ENCODE data around the gene GABRD. TPM values are rescaled to one million over a fixed set of nuclear protein-coding genes. Genes with fewer than 3 reads are reported as not detected.
"Not testable (repeated sequence)": the region's sequence is repeated elsewhere in the genome, so short reads cannot be mapped to it uniquely, and the experiment has no call there.

Gene GABRD
- total RNA-seq, 1 donor = not detected

DNA sequence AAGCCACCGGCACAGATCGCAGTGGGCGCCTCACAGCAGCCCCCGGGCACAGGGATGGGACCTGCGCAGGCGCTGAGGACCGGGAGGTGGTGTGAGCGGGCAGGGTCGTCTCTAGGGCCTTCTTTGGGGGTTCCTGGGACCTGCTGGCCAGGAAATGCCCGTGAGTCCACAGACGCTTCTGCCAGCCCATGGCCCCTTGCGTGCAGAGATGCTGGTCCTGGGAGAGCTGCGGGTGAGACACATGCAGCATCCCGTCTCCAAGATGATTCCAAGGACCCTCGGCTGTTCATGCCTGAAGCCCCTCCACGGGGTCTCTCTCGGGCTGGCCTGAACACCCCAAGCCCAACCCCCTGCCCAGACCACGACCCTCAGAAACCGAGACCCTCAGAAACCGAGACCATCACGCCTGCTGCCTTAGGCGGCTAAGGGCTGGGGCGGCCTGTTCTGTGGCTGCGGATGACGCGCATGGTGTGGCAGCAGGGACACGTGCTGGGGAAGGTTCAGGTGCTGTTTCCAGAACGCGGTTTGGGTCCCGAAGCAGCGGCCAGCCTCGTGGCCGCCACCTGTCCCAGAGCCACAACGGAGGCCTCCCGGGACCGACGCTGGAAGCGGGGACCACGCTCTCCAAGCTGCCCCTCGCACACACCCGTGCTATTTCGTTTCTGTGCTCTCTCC is 38.5 kb upstream of the GABRD start:
- Histone ChIP-seq H3K27me3 (ENCODE audit: insufficient read depth, low read length) (no peaks in the 10 kb centered on the region), H3K4me1 (ENCODE audit: insufficient read depth, low read length) (no peaks in the 10 kb centered on the region), H3K9me3 (ENCODE audit: low read depth, low read length) (no peaks in the 10 kb centered on the region), H3K4me3 (ENCODE audit: low read length) (no peak overlapping the region)

- H3K4me3 ChIP-seq (ENCODE audit: low read length) = no peak overlapping the region
- no peaks in the 10 kb centered on the region for H3K9me3 ChIP-seq (ENCODE audit: low read depth, low read length)
- no peaks in the 10 kb centered on the region for H3K27me3 ChIP-seq (ENCODE audit: insufficient read depth, low read length)
- H3K4me1 ChIP-seq (ENCODE audit: insufficient read depth, low read length) = no peaks in the 10 kb centered on the region
These were observed 38.0 kb upstream of the GABRD start for GRCh38 chr1:1981142-1981500.

DNA sequence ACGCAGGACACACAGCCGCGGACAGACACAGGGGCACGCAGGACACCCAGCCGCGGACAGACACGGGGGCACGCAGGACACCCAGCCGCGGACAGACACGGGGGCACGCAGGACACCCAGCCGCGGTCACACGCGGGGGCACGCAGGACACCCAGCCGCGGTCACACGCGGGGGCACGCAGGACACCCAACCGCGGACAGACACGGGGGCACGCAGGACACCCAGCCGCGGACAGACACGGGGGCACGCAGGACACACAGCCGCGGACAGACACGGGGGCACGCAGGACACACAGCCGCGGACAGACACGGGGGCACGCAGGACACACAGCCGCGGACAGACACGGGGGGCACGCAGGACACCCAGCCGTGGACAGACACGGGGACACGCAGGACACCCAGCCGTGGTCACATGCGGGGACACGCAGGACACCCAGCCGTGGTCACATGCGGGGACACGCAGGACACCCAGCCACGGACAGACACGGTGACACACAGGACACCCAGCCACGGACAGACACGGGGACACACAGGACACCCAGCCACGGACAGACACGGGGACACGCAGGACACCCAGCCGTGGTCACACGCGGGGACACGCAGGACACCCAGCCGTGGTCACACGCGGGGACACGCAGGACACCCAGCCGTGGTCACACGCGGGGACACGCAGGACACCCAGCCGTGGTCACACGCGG is 37.4 kb upstream of the GABRD start:
- not testable (repeated sequence) for H3K9me3 ChIP-seq (ENCODE audit: low read depth, low read length); H3K27me3 ChIP-seq (ENCODE audit: insufficient read depth, low read length); H3K4me3 ChIP-seq (ENCODE audit: low read length)

DNA sequence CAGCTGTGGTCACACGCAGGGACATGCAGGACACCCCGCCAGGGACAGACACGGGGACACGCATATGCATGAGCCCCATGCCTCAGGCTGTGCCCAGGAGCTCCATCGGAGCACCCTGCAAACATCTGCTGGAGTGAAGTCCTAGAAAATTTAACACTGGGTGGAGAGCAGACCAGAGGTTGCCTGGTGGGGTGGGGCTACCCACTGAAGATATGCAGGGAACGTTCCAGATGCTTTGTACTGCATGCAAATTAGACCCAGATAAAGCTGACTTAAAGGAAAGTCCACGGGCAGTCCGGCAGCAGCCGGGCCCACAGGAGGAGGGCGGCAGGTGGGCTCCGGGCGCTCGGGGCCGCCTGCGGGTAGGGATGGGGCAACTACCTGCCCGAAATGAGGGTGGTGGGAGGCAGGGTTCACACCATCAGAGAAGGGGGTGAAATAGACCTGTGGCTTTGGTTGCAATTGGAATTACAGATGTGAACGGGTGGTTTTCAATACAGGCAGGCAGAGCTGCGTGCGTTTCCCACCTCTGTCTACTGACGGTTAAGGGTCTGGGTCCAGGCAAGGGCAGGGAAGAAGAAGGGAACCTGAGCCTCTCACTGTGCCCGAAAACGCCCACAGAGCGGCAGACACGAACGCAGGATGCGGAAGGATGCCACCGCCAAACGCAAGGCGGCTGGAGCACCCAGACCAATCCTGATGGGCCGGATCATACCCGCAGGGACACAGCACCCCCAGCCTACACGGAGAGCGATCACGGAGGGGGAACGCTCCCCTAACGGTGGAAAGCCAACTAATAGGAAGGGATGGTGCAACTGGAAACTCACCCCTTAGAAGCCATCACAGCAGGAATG is 36.5 kb upstream of the GABRD start:
- no peak overlapping the region for H3K4me3 ChIP-seq (ENCODE audit: low read length)
- H3K9me3 ChIP-seq (ENCODE audit: low read depth, low read length) = no peaks in the 10 kb centered on the region
- no peaks in the 10 kb centered on the region for H3K4me1 ChIP-seq (ENCODE audit: insufficient read depth, low read length)
- H3K27me3 ChIP-seq (ENCODE audit: insufficient read depth, low read length) = no peaks in the 10 kb centered on the region

More for the DNA sequence above, 37.4 kb upstream of the GABRD start:
- H3K4me1 ChIP-seq (ENCODE audit: insufficient read depth, low read length) = not testable (repeated sequence)

- Histone ChIP-seq H3K9me3 (ENCODE audit: low read depth, low read length) (no peaks in the 10 kb centered on the region), H3K4me1 (ENCODE audit: insufficient read depth, low read length) (no peaks in the 10 kb centered on the region), H3K4me3 (ENCODE audit: low read length) (no peak overlapping the region), H3K27me3 (ENCODE audit: insufficient read depth, low read length) (no peaks in the 10 kb centered on the region)
These were observed 34.5 kb upstream of the GABRD start for GRCh38 chr1:1984560-1985070.

DNA sequence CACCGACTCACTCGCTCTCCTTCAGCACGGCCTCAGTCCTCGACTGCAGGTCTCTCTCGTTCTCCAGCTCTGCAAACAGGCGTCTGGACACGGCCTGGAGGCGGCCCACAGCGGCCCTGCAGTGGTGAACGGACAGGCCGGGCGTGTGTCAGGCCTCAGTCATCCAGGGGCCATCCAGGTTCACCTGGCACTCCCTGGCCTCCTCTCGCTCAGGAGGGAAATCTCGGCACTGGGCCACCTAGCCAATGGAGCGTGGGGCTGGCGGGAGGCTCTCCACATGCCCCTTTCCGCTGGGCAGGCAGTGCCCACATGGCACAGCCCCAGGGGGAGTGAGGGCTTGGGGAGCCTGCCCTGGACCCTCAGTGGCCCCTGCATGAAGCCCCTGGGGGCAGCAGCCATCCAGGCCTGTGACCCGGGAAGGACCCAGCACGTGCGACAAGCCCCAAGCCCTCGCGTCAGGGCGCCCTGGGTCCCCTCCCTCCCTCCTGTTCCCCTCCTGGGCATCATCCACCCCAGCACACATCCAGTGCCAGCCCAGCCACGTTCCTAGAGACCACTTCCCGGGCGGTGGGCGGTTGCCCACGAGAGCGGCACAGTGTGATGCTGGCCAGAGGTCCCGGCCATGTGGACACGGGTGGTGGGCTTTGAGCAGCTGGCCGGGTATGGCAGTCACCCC is 33.6 kb upstream of the GABRD start:
- Histone ChIP-seq H3K4me3 (ENCODE audit: low read length) (no peak overlapping the region), H3K4me1 (ENCODE audit: insufficient read depth, low read length) (no peaks in the 10 kb centered on the region), H3K9me3 (ENCODE audit: low read depth, low read length) (no peaks in the 10 kb centered on the region), H3K27me3 (ENCODE audit: insufficient read depth, low read length) (no peaks in the 10 kb centered on the region)

GRCh38 chr1:1986451-1987141 is 32.5 kb upstream of the GABRD start:
- Histone ChIP-seq H3K9me3 (ENCODE audit: low read depth, low read length) (no peaks in the 10 kb centered on the region), H3K27me3 (ENCODE audit: insufficient read depth, low read length) (no peaks in the 10 kb centered on the region)

GRCh38 chr1:1987142-1987510 is 32.0 kb upstream of the GABRD start:
- Histone ChIP-seq H3K4me1 (ENCODE audit: insufficient read depth, low read length) (no peaks in the 10 kb centered on the region), H3K27me3 (ENCODE audit: insufficient read depth, low read length) (no peaks in the 10 kb centered on the region), H3K4me3 (ENCODE audit: low read length) (no peak overlapping the region), H3K9me3 (ENCODE audit: low read depth, low read length) (no peaks in the 10 kb centered on the region)

More at GRCh38 chr1:1986451-1987141, 32.5 kb upstream of the GABRD start:
- no peaks in the 10 kb centered on the region for H3K4me1 ChIP-seq (ENCODE audit: insufficient read depth, low read length)
- no peak overlapping the region for H3K4me3 ChIP-seq (ENCODE audit: low read length)

DNA sequence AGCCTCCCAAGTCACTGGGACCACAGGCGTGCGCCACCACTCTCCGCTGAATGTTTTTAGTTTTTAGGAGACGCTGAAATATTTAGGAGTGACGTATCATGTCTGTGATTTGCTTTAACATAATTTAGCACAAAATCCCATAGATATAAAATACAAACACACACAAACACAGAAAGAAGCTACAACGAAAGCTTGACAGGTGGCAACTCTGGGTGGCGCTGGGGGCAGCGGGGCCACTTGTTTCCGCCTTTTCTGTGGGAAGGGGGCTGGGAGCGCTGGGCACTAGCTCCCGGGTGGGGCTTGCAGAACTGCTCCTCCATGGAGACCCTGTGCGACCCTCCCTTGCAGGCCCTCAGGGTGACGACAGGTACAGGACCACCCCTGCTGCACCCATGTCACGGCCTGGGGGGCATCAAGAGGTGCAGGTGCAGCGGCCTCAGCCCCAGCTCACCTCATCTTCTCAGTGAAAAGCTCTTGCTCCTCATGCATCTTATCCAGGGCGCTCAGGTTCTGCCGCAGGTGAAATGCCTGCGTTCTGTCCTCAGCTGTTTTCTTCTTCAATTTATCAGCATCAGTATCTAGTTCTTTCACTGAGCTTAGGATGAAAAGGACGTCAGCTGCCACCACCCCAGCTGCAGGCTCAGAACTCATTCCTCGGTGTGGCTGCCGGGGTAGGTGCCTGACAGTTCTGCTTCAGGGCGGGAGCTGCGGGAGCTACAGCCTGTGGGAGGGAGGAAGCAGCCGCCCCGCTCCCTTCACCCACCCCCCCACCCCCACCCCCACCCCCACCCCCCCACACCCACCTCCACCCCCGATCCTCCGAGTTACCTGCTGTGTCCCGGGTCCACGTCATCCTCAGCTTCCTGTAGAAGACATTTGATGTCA is 30.8 kb upstream of the GABRD start:
- no peaks in the 10 kb centered on the region for H3K4me1 ChIP-seq (ENCODE audit: insufficient read depth, low read length)
- no peak overlapping the region for H3K4me3 ChIP-seq (ENCODE audit: low read length)
- no peaks in the 10 kb centered on the region for H3K27me3 ChIP-seq (ENCODE audit: insufficient read depth, low read length)
- no peaks in the 10 kb centered on the region for H3K9me3 ChIP-seq (ENCODE audit: low read depth, low read length)

GRCh38 chr1:1989102-1989542 is 30.0 kb upstream of the GABRD start:
- no peaks in the 10 kb centered on the region for H3K4me1 ChIP-seq (ENCODE audit: insufficient read depth, low read length)
- H3K27me3 ChIP-seq (ENCODE audit: insufficient read depth, low read length) = no peaks in the 10 kb centered on the region
- no peaks in the 10 kb centered on the region for H3K9me3 ChIP-seq (ENCODE audit: low read depth, low read length)
- no peak overlapping the region for H3K4me3 ChIP-seq (ENCODE audit: low read length)

DNA sequence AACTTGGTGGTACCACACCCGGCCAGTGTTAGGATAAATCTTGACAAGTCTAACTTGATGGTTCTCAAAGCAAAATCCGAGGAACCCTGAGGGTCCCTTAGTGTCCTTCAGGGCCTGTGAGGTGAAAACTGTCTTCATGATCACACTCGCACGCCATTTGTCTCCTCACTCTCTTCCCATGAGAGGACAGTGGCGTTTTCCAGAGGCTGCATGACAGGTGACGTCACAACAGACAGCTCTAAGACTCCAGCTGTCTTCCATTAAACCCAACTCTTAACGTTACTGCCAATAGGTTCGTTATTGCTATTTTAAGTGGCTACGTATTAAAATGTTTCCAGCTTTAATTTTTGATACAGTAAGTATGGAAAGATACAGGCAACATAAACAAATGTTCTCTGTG is 29.4 kb upstream of the GABRD start:
- Histone ChIP-seq H3K27me3 (ENCODE audit: insufficient read depth, low read length) (no peaks in the 10 kb centered on the region), H3K4me1 (ENCODE audit: insufficient read depth, low read length) (no peaks in the 10 kb centered on the region), H3K4me3 (ENCODE audit: low read length) (no peak overlapping the region), H3K9me3 (ENCODE audit: low read depth, low read length) (no peaks in the 10 kb centered on the region)

GRCh38 chr1:1990222-1990621 is 28.9 kb upstream of the GABRD start:
- Histone ChIP-seq H3K4me1 (ENCODE audit: insufficient read depth, low read length) (no peaks in the 10 kb centered on the region), H3K4me3 (ENCODE audit: low read length) (no peak overlapping the region), H3K9me3 (ENCODE audit: low read depth, low read length) (no peaks in the 10 kb centered on the region), H3K27me3 (ENCODE audit: insufficient read depth, low read length) (no peaks in the 10 kb centered on the region)

- Histone ChIP-seq H3K9me3 (ENCODE audit: low read depth, low read length) (no peaks in the 10 kb centered on the region), H3K4me3 (ENCODE audit: low read length) (no peak overlapping the region), H3K27me3 (ENCODE audit: insufficient read depth, low read length) (no peaks in the 10 kb centered on the region), H3K4me1 (ENCODE audit: insufficient read depth, low read length) (peaks cover 9% of the 10 kb centered on the region)
These were observed 24.6 kb upstream of the GABRD start for GRCh38 chr1:1994536-1994935.

All from mononuclear cell (primary cell).